Measurements from ENCODE around the gene OAT.

The OAT gene

DNA sequence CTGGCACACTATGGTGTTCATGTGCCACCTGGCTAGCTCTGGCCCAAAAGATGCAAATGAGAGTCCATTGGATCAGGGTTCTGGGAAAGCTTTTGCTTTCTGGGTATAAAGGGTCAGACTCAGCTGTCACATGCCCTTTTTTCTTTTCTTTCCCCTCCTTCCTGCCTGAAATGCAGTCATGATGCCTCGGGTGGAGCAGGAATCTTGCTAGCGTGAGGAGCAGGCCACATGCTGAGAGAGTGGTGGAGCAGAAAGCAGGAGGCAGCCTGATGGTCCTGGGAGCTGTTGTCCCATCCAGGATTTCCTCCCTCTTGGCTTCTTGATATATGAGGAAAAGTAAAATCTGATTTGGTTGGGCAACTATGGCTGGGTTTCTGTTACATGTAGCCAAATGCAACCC, 40.2 kb upstream of the OAT start (continued):
- TF ChIP-seq, protein P1, sequence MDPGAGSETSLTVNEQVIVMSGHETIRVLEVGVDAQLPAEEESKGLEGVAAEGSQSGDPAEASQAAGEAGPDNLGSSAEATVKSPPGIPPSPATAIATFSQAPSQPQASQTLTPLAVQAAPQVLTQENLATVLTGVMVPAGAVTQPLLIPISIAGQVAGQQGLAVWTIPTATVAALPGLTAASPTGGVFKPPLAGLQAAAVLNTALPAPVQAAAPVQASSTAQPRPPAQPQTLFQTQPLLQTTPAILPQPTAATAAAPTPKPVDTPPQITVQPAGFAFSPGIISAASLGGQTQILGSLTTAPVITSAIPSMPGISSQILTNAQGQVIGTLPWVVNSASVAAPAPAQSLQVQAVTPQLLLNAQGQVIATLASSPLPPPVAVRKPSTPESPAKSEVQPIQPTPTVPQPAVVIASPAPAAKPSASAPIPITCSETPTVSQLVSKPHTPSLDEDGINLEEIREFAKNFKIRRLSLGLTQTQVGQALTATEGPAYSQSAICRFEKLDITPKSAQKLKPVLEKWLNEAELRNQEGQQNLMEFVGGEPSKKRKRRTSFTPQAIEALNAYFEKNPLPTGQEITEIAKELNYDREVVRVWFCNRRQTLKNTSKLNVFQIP (CRISPR knock-in tag; IDR thresholded peaks at IDR 0.05; ENCODE audit: borderline replicate concordance, low read depth) = no peak
- no peak for TF ChIP-seq ZNF70 (CRISPR knock-in tag; IDR thresholded peaks at IDR 0.05)
- TF ChIP-seq, protein P2, sequence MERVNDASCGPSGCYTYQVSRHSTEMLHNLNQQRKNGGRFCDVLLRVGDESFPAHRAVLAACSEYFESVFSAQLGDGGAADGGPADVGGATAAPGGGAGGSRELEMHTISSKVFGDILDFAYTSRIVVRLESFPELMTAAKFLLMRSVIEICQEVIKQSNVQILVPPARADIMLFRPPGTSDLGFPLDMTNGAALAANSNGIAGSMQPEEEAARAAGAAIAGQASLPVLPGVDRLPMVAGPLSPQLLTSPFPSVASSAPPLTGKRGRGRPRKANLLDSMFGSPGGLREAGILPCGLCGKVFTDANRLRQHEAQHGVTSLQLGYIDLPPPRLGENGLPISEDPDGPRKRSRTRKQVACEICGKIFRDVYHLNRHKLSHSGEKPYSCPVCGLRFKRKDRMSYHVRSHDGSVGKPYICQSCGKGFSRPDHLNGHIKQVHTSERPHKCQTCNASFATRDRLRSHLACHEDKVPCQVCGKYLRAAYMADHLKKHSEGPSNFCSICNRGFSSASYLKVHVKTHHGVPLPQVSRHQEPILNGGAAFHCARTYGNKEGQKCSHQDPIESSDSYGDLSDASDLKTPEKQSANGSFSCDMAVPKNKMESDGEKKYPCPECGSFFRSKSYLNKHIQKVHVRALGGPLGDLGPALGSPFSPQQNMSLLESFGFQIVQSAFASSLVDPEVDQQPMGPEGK (CRISPR knock-in tag; IDR thresholded peaks at IDR 0.05; ENCODE audit: borderline replicate concordance) = no peak

DNA sequence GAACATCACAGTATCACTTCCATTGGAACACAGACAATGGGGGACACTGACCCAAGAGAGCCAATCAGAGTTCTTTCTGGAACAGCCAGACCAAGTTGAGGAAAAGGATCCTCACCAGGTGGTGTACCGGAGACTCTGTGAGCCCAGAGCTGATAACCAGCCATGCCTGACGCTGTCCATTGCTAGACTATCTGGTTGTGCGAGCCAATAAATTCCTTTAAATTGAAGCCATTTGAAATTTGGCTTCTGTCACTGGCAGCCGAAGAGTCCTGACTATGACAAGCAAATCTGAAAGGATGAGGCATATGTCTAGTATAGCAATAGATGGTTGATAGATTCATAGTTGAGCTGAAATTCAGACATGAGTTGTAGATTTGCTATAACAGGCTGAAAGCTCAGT, 39.8 kb upstream of the OAT start:
- TF ChIP-seq, protein P3, sequence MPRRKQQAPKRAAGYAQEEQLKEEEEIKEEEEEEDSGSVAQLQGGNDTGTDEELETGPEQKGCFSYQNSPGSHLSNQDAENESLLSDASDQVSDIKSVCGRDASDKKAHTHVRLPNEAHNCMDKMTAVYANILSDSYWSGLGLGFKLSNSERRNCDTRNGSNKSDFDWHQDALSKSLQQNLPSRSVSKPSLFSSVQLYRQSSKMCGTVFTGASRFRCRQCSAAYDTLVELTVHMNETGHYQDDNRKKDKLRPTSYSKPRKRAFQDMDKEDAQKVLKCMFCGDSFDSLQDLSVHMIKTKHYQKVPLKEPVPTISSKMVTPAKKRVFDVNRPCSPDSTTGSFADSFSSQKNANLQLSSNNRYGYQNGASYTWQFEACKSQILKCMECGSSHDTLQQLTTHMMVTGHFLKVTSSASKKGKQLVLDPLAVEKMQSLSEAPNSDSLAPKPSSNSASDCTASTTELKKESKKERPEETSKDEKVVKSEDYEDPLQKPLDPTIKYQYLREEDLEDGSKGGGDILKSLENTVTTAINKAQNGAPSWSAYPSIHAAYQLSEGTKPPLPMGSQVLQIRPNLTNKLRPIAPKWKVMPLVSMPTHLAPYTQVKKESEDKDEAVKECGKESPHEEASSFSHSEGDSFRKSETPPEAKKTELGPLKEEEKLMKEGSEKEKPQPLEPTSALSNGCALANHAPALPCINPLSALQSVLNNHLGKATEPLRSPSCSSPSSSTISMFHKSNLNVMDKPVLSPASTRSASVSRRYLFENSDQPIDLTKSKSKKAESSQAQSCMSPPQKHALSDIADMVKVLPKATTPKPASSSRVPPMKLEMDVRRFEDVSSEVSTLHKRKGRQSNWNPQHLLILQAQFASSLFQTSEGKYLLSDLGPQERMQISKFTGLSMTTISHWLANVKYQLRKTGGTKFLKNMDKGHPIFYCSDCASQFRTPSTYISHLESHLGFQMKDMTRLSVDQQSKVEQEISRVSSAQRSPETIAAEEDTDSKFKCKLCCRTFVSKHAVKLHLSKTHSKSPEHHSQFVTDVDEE (CRISPR knock-in tag; IDR thresholded peaks at IDR 0.05) = no peak
- no peak for TF ChIP-seq OSR1 (CRISPR knock-in tag; IDR thresholded peaks at IDR 0.05)
- no peak for TF ChIP-seq RARB (CRISPR knock-in tag; IDR thresholded peaks at IDR 0.05)
- TF ChIP-seq GLIS3 (CRISPR knock-in tag; IDR thresholded peaks at IDR 0.05) = no peak
- TF ChIP-seq, protein P4, sequence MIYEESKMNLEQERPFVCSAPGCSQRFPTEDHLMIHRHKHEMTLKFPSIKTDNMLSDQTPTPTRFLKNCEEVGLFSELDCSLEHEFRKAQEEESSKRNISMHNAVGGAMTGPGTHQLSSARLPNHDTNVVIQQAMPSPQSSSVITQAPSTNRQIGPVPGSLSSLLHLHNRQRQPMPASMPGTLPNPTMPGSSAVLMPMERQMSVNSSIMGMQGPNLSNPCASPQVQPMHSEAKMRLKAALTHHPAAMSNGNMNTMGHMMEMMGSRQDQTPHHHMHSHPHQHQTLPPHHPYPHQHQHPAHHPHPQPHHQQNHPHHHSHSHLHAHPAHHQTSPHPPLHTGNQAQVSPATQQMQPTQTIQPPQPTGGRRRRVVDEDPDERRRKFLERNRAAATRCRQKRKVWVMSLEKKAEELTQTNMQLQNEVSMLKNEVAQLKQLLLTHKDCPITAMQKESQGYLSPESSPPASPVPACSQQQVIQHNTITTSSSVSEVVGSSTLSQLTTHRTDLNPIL (CRISPR knock-in tag; IDR thresholded peaks at IDR 0.05; ENCODE audit: low read depth) = no peak
- no peak for TF ChIP-seq SNAI2 (CRISPR knock-in tag; IDR thresholded peaks at IDR 0.05)
- no peak for TF ChIP-seq ZC3H10 (CRISPR knock-in tag; IDR thresholded peaks at IDR 0.05)
- TF ChIP-seq, protein P2 (CRISPR knock-in tag; IDR thresholded peaks at IDR 0.05; ENCODE audit: borderline replicate concordance) = no peak
- no peak for TF ChIP-seq CSDC2 (CRISPR knock-in tag; IDR thresholded peaks at IDR 0.05)
- TF ChIP-seq, protein P5, sequence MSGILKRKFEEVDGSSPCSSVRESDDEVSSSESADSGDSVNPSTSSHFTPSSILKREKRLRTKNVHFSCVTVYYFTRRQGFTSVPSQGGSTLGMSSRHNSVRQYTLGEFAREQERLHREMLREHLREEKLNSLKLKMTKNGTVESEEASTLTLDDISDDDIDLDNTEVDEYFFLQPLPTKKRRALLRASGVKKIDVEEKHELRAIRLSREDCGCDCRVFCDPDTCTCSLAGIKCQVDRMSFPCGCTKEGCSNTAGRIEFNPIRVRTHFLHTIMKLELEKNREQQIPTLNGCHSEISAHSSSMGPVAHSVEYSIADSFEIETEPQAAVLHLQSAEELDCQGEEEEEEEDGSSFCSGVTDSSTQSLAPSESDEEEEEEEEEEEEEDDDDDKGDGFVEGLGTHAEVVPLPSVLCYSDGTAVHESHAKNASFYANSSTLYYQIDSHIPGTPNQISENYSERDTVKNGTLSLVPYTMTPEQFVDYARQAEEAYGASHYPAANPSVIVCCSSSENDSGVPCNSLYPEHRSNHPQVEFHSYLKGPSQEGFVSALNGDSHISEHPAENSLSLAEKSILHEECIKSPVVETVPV (CRISPR knock-in tag; IDR thresholded peaks at IDR 0.05) = no peak
- TF ChIP-seq, protein P1 (CRISPR knock-in tag; IDR thresholded peaks at IDR 0.05; ENCODE audit: borderline replicate concordance, low read depth) = no peak
- TF ChIP-seq ZNF70 (CRISPR knock-in tag; IDR thresholded peaks at IDR 0.05) = no peak
- no peak for ATAC-seq

DNA sequence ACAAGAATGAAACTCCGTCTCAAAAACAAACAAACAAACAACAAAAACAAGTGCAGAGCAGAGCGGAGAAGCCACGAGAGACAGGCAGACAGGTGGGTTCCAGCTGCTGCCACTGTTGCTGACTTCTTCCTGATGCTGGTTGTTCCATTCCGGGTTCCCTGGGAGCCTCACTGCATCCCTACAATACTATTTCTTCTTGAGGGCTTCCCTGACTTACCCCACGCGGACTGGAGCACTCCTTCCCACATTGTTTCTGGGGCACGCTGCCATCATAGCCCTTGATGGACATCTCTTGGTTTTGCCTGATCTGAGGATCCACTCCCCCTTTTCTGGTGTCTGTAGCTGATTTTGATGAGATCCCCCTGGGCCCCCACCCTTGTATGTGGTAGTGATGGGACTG, 36.7 kb upstream of the OAT start:
- no peak for ATAC-seq
- TF ChIP-seq PPARA (CRISPR knock-in tag; IDR thresholded peaks at IDR 0.05; ENCODE audit: borderline replicate concordance) (no peak), ZFP3 (CRISPR knock-in tag; IDR thresholded peaks at IDR 0.05) (no peak), BACH2 (CRISPR knock-in tag; IDR thresholded peaks at IDR 0.05; ENCODE audit: borderline replicate concordance) (no peak)

All from SK-N-SH treated with all-trans-retinoic acid at 6 μM for 48 hours (cell line).